ENCODE measurements around the gene ZNHIT6. TPM values are rescaled to one million over a fixed set of nuclear protein-coding genes. Genes with fewer than 3 reads are reported as not detected.

The ZNHIT6 gene
- total RNA-seq, 1 donor from 2014 or later, result 19.3 TPM

GRCh38 chr1:85624361-85624760, 83.9 kb downstream of the ZNHIT6 start:
- Mint-ChIP-seq H3K9me3 (peaks cover 25% of the 10 kb centered on the region), H3K36me3 (peaks cover 32% of the 10 kb centered on the region), H3K4me3 (no peak overlapping the region), H3K27me3 (no peaks in the 10 kb centered on the region), H3K27ac (no peak overlapping the region), H3K4me1 (ENCODE audit: unreplicated experiment) (peaks cover 8% of the 10 kb centered on the region)
- no peak for DNase-seq (ENCODE audit: extremely low spot score, unreplicated experiment)
- TF ChIP-seq CTCF (conservative IDR thresholded peaks at IDR 0.05), result no peak

- Mint-ChIP-seq H3K27ac (no peak overlapping the region), H3K9me3 (peaks cover 25% of the 10 kb centered on the region), H3K4me3 (no peak overlapping the region), H3K36me3 (peaks cover 28% of the 10 kb centered on the region), H3K4me1 (ENCODE audit: unreplicated experiment) (no peaks in the 10 kb centered on the region), H3K27me3 (no peaks in the 10 kb centered on the region)
- DNase-seq (ENCODE audit: extremely low spot score, unreplicated experiment), result no peak
- TF ChIP-seq CTCF (conservative IDR thresholded peaks at IDR 0.05), result no peak
These were observed 85.2 kb downstream of the ZNHIT6 start for GRCh38 chr1:85623061-85623471.

GRCh38 chr1:85621430-85621829, 86.8 kb downstream of the ZNHIT6 start:
- Mint-ChIP-seq H3K36me3 (peaks cover 22% of the 10 kb centered on the region), H3K9me3 (peaks cover 25% of the 10 kb centered on the region), H3K27ac (no peak overlapping the region), H3K4me1 (ENCODE audit: unreplicated experiment) (no peaks in the 10 kb centered on the region), H3K4me3 (no peak overlapping the region), H3K27me3 (no peaks in the 10 kb centered on the region)
- DNase-seq (ENCODE audit: extremely low spot score, unreplicated experiment), result no peak
- TF ChIP-seq CTCF (conservative IDR thresholded peaks at IDR 0.05), result no peak

- H3K9me3 Mint-ChIP-seq, result peaks cover 21% of the 10 kb centered on the region
- no peak for DNase-seq (ENCODE audit: extremely low spot score, unreplicated experiment)
- H3K36me3 Mint-ChIP-seq, result peaks cover 11% of the 10 kb centered on the region
- no peak overlapping the region for H3K27ac Mint-ChIP-seq
- H3K4me3 Mint-ChIP-seq, result no peak overlapping the region
- TF ChIP-seq CTCF (conservative IDR thresholded peaks at IDR 0.05), result no peak
- peaks cover 5% of the 10 kb centered on the region for H3K4me1 Mint-ChIP-seq (ENCODE audit: unreplicated experiment)
- H3K27me3 Mint-ChIP-seq, result no peaks in the 10 kb centered on the region
These were observed 90.6 kb downstream of the ZNHIT6 start for GRCh38 chr1:85617633-85618100.

- Mint-ChIP-seq H3K4me3 (no peak overlapping the region), H3K36me3 (peaks cover 4% of the 10 kb centered on the region), H3K4me1 (ENCODE audit: unreplicated experiment) (peaks cover 14% of the 10 kb centered on the region), H3K27me3 (no peaks in the 10 kb centered on the region), H3K9me3 (peaks cover 13% of the 10 kb centered on the region), H3K27ac (no peak overlapping the region)
- DNase-seq (ENCODE audit: extremely low spot score, unreplicated experiment), result no peak
- TF ChIP-seq CTCF (conservative IDR thresholded peaks at IDR 0.05), result no peak
These were observed 91.5 kb downstream of the ZNHIT6 start for GRCh38 chr1:85616736-85617135.

GRCh38 chr1:85616364-85616705, 91.9 kb downstream of the ZNHIT6 start:
- Mint-ChIP-seq H3K9me3 (peaks cover 11% of the 10 kb centered on the region), H3K4me3 (no peak overlapping the region), H3K27ac (no peak overlapping the region), H3K27me3 (no peaks in the 10 kb centered on the region), H3K4me1 (ENCODE audit: unreplicated experiment) (peaks cover 18% of the 10 kb centered on the region), H3K36me3 (peaks cover 3% of the 10 kb centered on the region)
- no peak for TF ChIP-seq CTCF (conservative IDR thresholded peaks at IDR 0.05)
- DNase-seq (ENCODE audit: extremely low spot score, unreplicated experiment), result no peak
